Mucosa of descending colon (tissue), 3 donors: Measurements from ENCODE around the gene GPD2. TPM values are rescaled to one million over a fixed set of nuclear protein-coding genes. Genes with fewer than 3 reads are reported as not detected.

Source experiments
- ATAC-seq: fragments of 200-7000 bp; cut with Tn5 transposase; one replicate; pipeline ENCODE4 v1.9.1; 2020; ENCODE audit warnings: mild to moderate bottlenecking, moderate library complexity
- DNase-seq, 3 donors: peaks; one replicate each; pipeline ENCODE4 v3.0.0-alpha.2; 2020
- H3K36me3 ChIP-seq: fragments of 200-600 bp; one replicate; pipeline ENCODE4 v1.8.0; 2021; ENCODE audit warnings: low read depth, mild to moderate bottlenecking
- H3K4me1 ChIP-seq: fragments of 200-600 bp; one replicate; pipeline ENCODE4 v1.8.0; 2021; ENCODE audit warnings: low read depth, mild to moderate bottlenecking
- H3K4me3 ChIP-seq: fragments of 200-600 bp; one replicate; pipeline ENCODE4 v1.8.0; 2021; ENCODE audit warnings: mild to moderate bottlenecking
- H3K9me3 ChIP-seq: fragments of 200-600 bp; one replicate; pipeline ENCODE4 v1.8.0; 2021; ENCODE audit warnings: mild to moderate bottlenecking
- intact Hi-C, 2 donors: fragments of 100-400 bp; cut with DNase I in 1 of 2; cut with micrococcal nuclease in 1 of 2; formaldehyde crosslinking; loops; one replicate each; pipeline versions ENCODE4 v1.11.0 to v1.11.1; 2022; cut with DNase I, micrococcal nuclease
- total RNA-seq, 3 donors: library from RNA; stranded (reverse); fragmentation: NEBNext Ultra II Directional in 2 of 3; extraction: Animal tissue kit (Norgen Biotek cat#: 25700) in 2 of 3; gene quantifications; one replicate each; pipeline versions ENCODE4 v1.2.1 to v1.2.4, GENCODE V29; 2021 to 2023
- TF ChIP-seq, protein P1 (sequence below): fragments of 200-600 bp; IDR thresholded peaks from one replicate; pipeline ENCODE4 v1.8.0; 2022; ENCODE audit warnings: antibody characterized with exemption, mild to moderate bottlenecking
- donor health status: DM: no; HTN: no; CAD: no; lungs with moderate emphysema.
- donor health status: DM: no; HTN: no; CAD: no.
- donor health status: DM: no; HTN: yes; CAD: no.

Gene GPD2
- total RNA-seq, 3 donors from 2014 or later = 42.9 to 83.5 (median 77.9) TPM

- no peak overlapping the region for H3K4me3 ChIP-seq
- no peak for ATAC-seq
- H3K4me1 ChIP-seq = no peaks in the 10 kb centered on the region
- TF ChIP-seq, protein P1, sequence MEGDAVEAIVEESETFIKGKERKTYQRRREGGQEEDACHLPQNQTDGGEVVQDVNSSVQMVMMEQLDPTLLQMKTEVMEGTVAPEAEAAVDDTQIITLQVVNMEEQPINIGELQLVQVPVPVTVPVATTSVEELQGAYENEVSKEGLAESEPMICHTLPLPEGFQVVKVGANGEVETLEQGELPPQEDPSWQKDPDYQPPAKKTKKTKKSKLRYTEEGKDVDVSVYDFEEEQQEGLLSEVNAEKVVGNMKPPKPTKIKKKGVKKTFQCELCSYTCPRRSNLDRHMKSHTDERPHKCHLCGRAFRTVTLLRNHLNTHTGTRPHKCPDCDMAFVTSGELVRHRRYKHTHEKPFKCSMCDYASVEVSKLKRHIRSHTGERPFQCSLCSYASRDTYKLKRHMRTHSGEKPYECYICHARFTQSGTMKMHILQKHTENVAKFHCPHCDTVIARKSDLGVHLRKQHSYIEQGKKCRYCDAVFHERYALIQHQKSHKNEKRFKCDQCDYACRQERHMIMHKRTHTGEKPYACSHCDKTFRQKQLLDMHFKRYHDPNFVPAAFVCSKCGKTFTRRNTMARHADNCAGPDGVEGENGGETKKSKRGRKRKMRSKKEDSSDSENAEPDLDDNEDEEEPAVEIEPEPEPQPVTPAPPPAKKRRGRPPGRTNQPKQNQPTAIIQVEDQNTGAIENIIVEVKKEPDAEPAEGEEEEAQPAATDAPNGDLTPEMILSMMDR = no peak
- intact Hi-C loops = no loop called here
- H3K9me3 ChIP-seq = no peaks in the 10 kb centered on the region
- DNase-seq = no peak
- H3K36me3 ChIP-seq = no peaks in the 10 kb centered on the region
Measured at GRCh38 chr2:156619021-156619539, 182.9 kb downstream of the GPD2 start.

DNA sequence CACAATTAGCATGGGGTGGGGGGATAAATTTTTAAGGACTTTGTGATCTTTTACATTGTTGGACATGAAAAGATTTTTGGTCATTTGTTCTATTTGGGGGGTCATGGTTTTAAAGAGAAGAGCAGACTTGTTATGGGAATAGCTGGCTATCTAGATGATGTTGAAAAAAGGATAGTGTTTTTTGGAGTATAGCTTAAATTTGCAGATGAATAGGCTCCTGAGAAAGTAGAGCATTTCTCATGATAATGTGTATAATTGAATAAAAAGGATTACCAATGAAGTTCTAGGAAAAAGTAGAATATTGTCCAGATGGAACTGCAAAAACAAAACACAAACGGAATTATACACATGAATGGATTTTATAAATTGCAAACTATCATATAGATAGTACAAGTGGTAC lies 186.3 kb downstream of the GPD2 start:
- no peaks in the 10 kb centered on the region for H3K4me1 ChIP-seq
- no peak overlapping the region for H3K4me3 ChIP-seq
- TF ChIP-seq, protein P1 = no peak
- no peaks in the 10 kb centered on the region for H3K9me3 ChIP-seq
- no peak for ATAC-seq
- DNase-seq = no peak
- intact Hi-C loops = no loop called here
- no peaks in the 10 kb centered on the region for H3K36me3 ChIP-seq

DNA sequence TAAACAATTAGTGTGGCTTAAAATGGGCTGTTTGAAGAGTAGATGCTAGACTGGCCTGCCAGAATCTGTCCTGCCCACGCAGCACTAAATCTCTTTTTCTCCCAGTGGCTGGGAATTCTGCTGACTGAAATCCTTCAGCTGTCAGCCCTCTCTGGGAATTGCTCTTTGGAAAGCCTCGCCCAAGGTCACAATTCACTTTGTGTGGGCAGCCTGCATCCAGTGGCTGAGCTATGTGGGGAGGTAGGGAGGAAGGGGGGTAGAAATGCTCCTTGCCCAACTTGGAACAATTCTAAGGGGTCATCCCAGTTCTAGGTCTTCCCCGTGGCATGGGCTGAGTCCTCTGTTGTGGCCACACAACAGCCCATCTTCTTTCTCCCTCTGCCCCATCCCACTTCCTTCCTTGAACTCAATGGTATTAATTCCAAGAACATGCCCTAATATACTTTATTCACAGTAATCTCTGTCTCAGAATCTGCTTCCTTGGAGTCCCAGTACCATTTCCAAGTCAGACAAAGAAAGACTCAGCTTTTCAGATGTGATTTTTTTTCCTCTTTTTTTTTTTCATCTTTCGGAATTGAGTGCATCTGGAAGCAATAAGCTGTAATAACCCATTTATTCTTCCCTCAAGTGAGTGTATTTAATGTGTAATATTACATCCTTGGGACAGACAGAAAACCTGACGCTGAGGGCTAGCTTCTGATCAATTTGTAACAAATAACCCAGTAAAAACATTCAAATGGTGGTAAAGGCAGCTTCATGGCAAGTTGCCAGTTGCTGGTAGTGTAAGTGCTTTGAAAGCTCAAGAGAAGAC lies 189.4 kb downstream of the GPD2 start:
- intact Hi-C loops = no loop called here
- TF ChIP-seq, protein P1 = no peak
- Histone ChIP-seq H3K4me3 (no peak overlapping the region), H3K36me3 (no peaks in the 10 kb centered on the region), H3K4me1 (no peaks in the 10 kb centered on the region), H3K9me3 (no peaks in the 10 kb centered on the region)
- DNase-seq (no peak), ATAC-seq (no peak)

DNA sequence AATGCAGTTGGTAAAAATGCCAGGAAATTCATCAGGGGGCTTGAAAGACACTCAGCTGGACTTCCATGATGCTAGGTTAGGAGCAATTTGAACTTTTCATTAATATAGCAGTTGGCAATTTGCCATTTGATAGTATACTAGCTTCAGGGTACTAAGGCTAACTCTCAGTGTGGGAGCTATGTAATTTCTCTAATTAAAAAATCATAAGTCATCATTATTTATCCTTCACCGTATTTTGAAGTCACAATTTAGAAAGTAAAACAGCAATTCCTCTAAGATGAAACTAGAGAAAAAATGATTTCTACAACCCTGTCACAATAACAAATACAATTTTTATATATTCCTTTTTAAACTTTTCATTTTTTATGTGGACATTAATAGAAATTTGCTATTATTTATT lies 190.8 kb downstream of the GPD2 start:
- H3K4me1 ChIP-seq = no peaks in the 10 kb centered on the region
- intact Hi-C loops = no loop called here
- no peak for ATAC-seq
- H3K4me3 ChIP-seq = no peak overlapping the region
- TF ChIP-seq, protein P1 = no peak
- no peaks in the 10 kb centered on the region for H3K36me3 ChIP-seq
- no peak for DNase-seq
- no peaks in the 10 kb centered on the region for H3K9me3 ChIP-seq

- no peak for DNase-seq
- intact Hi-C loops = no loop called here
- ATAC-seq = no peak
- TF ChIP-seq, protein P1 = no peak
- no peaks in the 10 kb centered on the region for H3K9me3 ChIP-seq
- H3K4me3 ChIP-seq = no peak overlapping the region
- H3K36me3 ChIP-seq = no peaks in the 10 kb centered on the region
- H3K4me1 ChIP-seq = no peaks in the 10 kb centered on the region
Measured at GRCh38 chr2:156630579-156631337, 194.6 kb downstream of the GPD2 start.
